ENCODE results near the gene CCDC159. TPM values are rescaled to one million over a fixed set of nuclear protein-coding genes. Genes with fewer than 3 reads are reported as not detected.

CCDC159 gene
- total and polyA plus RNA-seq, 5 donors = 16.7 to 34.2 (median 25.5) TPM

DNA sequence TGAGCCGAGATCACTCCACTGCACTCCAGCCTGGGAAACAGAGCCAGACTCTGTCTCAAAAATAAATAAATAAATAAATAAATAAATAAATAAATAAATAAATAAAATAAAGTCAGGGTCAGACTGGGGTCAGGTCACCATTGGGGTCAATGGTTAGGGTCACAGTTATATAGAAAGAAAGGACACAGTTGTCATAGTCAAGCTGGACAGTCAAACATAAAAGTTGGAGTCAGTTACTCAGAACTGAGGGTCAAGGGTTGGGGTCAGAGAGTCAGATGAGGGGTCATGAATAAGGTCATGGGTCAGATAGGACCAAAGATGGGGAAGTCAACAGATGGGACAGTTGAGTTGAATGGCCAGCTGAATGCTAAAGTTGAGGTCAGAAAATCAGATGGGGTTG, 54.5 kb downstream of the CCDC159 start:
- H3K4me3 ChIP-seq (ENCODE audit: low read length) = no peak overlapping the region
- H3K27me3 ChIP-seq (ENCODE audit: control insufficient read depth, insufficient read depth) = no peaks in the 10 kb centered on the region
- ATAC-seq (no peak), DNase-seq (no peak)
- H3K27ac ChIP-seq (ENCODE audit: low read length) = no peak overlapping the region
- H3K9me3 ChIP-seq (ENCODE audit: control insufficient read depth, low read length) = no peaks in the 10 kb centered on the region
- intact Hi-C loops (cut with DNase I) = no loop called here
- 90% methylated on average over 1 of the region's 1 CpG for WGBS
- H3K4me1 ChIP-seq (ENCODE audit: control insufficient read depth, insufficient read depth, low read length) = no peaks in the 10 kb centered on the region

DNA sequence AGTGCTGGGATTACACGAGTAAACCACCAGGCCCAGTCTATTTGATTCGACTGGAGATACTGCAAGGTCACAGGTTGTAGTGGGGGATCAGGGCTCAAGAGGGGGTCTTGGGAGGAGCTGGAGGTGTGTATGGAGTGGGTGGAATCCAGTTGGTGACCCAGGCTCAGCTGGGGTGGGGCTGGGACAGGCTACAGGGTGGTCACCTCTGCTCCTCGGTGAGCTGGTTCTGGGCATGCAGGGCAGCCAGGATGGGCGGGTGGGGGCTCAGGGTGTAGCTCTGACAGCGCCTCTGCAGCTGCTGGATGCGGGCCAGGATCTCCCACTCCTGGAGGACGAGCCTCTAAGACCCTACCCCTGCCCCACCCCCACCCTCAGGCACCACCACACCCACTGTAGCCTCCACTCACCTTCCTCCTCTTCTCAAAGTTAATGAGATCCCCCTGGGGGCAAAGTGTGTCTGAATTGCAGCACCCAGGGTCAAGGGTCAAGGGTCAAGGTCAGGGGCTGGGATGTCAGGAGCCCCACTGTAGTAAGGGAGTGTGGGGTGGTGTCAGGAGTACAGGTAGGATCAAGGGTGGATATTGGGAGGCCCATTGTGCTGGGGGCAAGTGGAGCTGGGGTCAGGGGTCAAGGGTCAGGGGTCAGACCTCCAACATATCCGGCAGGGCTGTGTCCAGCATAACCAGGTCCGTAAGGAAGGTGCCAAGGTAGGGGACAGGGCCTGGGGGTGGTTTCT, 55.7 kb downstream of the CCDC159 start:
- 77% methylated on average over 9 of the region's 9 CpGs for WGBS
- H3K4me1 ChIP-seq (ENCODE audit: control insufficient read depth, insufficient read depth, low read length) = no peaks in the 10 kb centered on the region

More for the DNA sequence above, 55.7 kb downstream of the CCDC159 start:
- H3K9me3 ChIP-seq (ENCODE audit: control insufficient read depth, low read length) = no peaks in the 10 kb centered on the region
- no peak overlapping the region for H3K27ac ChIP-seq (ENCODE audit: low read length)
- no peaks in the 10 kb centered on the region for H3K27me3 ChIP-seq (ENCODE audit: control insufficient read depth, insufficient read depth)
- ATAC-seq (no peak), DNase-seq (peak in 1 of 3 donors; percentile 55)
- H3K4me3 ChIP-seq (ENCODE audit: low read length) = no peak overlapping the region
- intact Hi-C loops (cut with DNase I) = no loop called here

Other genes starting within 250 kb of the CCDC159 start
- gene SPC24, start 190.7 kb upstream of the CCDC159 start, total RNA-seq = 1 to 10 TPM in 3 of 4 donors, under 1 TPM in 1; 0.56 to 4.4 (median 3.4) TPM
- gene SPC24, start 190.7 kb upstream of the CCDC159 start, polyA plus RNA-seq = 1.6 TPM
- 100 to 1,000 TPM; 244 to 324 (median 295) TPM for gene KANK2, start 149.0 kb upstream of the CCDC159 start, total RNA-seq
- 259 TPM for gene KANK2, start 149.0 kb upstream of the CCDC159 start, polyA plus RNA-seq
- under 1 TPM in 3 of 4 donors, not detected in 1; 0.47 to 0.84 (median 0.51) TPM for gene ANGPTL8, start 106.9 kb upstream of the CCDC159 start, total RNA-seq
- gene ANGPTL8, start 106.9 kb upstream of the CCDC159 start, polyA plus RNA-seq = 4.8 TPM
- 10 to 100 TPM; 35.0 to 68.5 (median 36.3) TPM for gene DOCK6, start 84.0 kb upstream of the CCDC159 start, total RNA-seq
- gene DOCK6, start 84.0 kb upstream of the CCDC159 start, polyA plus RNA-seq = 23.8 TPM
- not detected for gene TSPAN16, start 50.4 kb upstream of the CCDC159 start, total RNA-seq
- not detected for gene TSPAN16, start 50.4 kb upstream of the CCDC159 start, polyA plus RNA-seq
- 10 to 100 TPM; 12.2 to 12.7 (median 12.3) TPM for gene RAB3D, start 6.9 kb upstream of the CCDC159 start, total RNA-seq
- 4.1 TPM for gene RAB3D, start 6.9 kb upstream of the CCDC159 start, polyA plus RNA-seq
- gene TMEM205, start 251 bp upstream of the CCDC159 start, total RNA-seq = 100 to 1,000 TPM in 2 of 4 donors, 10 to 100 TPM in 2; 92.9 to 105 (median 98.1) TPM
- 149 TPM for gene TMEM205, start 251 bp upstream of the CCDC159 start, polyA plus RNA-seq
- gene PLPPR2, start 8.9 kb downstream of the CCDC159 start, total RNA-seq = 10 to 100 TPM; 23.2 to 32.1 (median 26.3) TPM
- gene PLPPR2, start 8.9 kb downstream of the CCDC159 start, polyA plus RNA-seq = 19.7 TPM
- 1 to 10 TPM; 1.0 to 1.9 (median 1.3) TPM for gene SWSAP1, start 28.1 kb downstream of the CCDC159 start, total RNA-seq
- 1.9 TPM for gene SWSAP1, start 28.1 kb downstream of the CCDC159 start, polyA plus RNA-seq
- 10 to 100 TPM in 3 of 4 donors, 1 to 10 TPM in 1; 8.5 to 12.6 (median 11.5) TPM for gene EPOR, start 37.8 kb downstream of the CCDC159 start, total RNA-seq
- gene EPOR, start 37.8 kb downstream of the CCDC159 start, polyA plus RNA-seq = 10.3 TPM
- 10 to 100 TPM; 14.0 to 25.2 (median 14.5) TPM for gene RGL3, start 72.8 kb downstream of the CCDC159 start, total RNA-seq
- gene RGL3, start 72.8 kb downstream of the CCDC159 start, polyA plus RNA-seq = 16.1 TPM
- gene ODAD3, start 88.6 kb downstream of the CCDC159 start, total RNA-seq = 1 to 10 TPM; 1.0 to 1.2 (median 1.0) TPM
- 1.1 TPM for gene ODAD3, start 88.6 kb downstream of the CCDC159 start, polyA plus RNA-seq
- 100 to 1,000 TPM; 125 to 158 (median 137) TPM for gene PRKCSH, start 89.1 kb downstream of the CCDC159 start, total RNA-seq
- gene PRKCSH, start 89.1 kb downstream of the CCDC159 start, polyA plus RNA-seq = 80.1 TPM
- gene ELAVL3, start 134.5 kb downstream of the CCDC159 start, total RNA-seq = not detected
- gene ELAVL3, start 134.5 kb downstream of the CCDC159 start, polyA plus RNA-seq = 0.14 TPM
- 1 to 10 TPM; 3.1 to 5.4 (median 4.4) TPM for gene ZNF653, start 159.3 kb downstream of the CCDC159 start, total RNA-seq
- 4.5 TPM for gene ZNF653, start 159.3 kb downstream of the CCDC159 start, polyA plus RNA-seq
- gene ECSIT, start 182.6 kb downstream of the CCDC159 start, total RNA-seq = 100 to 1,000 TPM in 2 of 4 donors, 10 to 100 TPM in 2; 88.1 to 126 (median 105) TPM
- 133 TPM for gene ECSIT, start 182.6 kb downstream of the CCDC159 start, polyA plus RNA-seq
- gene CNN1, start 192.3 kb downstream of the CCDC159 start, total RNA-seq = 100 to 1,000 TPM; 150 to 246 (median 173) TPM
- gene CNN1, start 192.3 kb downstream of the CCDC159 start, polyA plus RNA-seq = 298 TPM
- gene ELOF1, start 212.7 kb downstream of the CCDC159 start, total RNA-seq = 10 to 100 TPM; 35.2 to 47.4 (median 41.0) TPM
- 54.9 TPM for gene ELOF1, start 212.7 kb downstream of the CCDC159 start, polyA plus RNA-seq
- gene ACP5, start 231.1 kb downstream of the CCDC159 start, total RNA-seq = 1 to 10 TPM; 2.9 to 8.4 (median 6.1) TPM
- gene ACP5, start 231.1 kb downstream of the CCDC159 start, polyA plus RNA-seq = 3.8 TPM